IPS-15b (cell line): Measurements from ENCODE around the gene RUFY4.
A peak's percentile ranks its signal among the peaks of the same experiment; 100 is the strongest.
"Not testable (repeated sequence)": the region's sequence is repeated elsewhere in the genome, so short reads cannot be mapped to it uniquely, and the experiment has no call there.

Experiments
- H3K27me3 ChIP-seq: one replicate; pipeline ENCODE4 v1.6.1; 2013; ENCODE audit warnings: low read length; ENCODE audit not compliant: control insufficient read depth, insufficient read depth
- H3K36me3 ChIP-seq: one replicate; pipeline ENCODE4 v1.6.1; 2013; ENCODE audit warnings: low read length; ENCODE audit not compliant: control insufficient read depth, insufficient read depth
- H3K4me1 ChIP-seq: one replicate; pipeline ENCODE4 v1.6.1; 2013; ENCODE audit warnings: mild to moderate bottlenecking, low read length; ENCODE audit not compliant: control insufficient read depth, insufficient read depth
- H3K4me3 ChIP-seq: one replicate; pipeline ENCODE4 v1.5.1; 2013; ENCODE audit warnings: low read depth, low read length
- H3K9ac ChIP-seq: one replicate; pipeline ENCODE4 v1.6.1; 2013; ENCODE audit warnings: low read depth, mild to moderate bottlenecking, low read length
- H3K9me3 ChIP-seq: one replicate; pipeline ENCODE4 v1.6.1; 2013; ENCODE audit warnings: mild to moderate bottlenecking, low read length; ENCODE audit not compliant: control insufficient read depth, insufficient read depth

RUFY4 gene

DNA sequence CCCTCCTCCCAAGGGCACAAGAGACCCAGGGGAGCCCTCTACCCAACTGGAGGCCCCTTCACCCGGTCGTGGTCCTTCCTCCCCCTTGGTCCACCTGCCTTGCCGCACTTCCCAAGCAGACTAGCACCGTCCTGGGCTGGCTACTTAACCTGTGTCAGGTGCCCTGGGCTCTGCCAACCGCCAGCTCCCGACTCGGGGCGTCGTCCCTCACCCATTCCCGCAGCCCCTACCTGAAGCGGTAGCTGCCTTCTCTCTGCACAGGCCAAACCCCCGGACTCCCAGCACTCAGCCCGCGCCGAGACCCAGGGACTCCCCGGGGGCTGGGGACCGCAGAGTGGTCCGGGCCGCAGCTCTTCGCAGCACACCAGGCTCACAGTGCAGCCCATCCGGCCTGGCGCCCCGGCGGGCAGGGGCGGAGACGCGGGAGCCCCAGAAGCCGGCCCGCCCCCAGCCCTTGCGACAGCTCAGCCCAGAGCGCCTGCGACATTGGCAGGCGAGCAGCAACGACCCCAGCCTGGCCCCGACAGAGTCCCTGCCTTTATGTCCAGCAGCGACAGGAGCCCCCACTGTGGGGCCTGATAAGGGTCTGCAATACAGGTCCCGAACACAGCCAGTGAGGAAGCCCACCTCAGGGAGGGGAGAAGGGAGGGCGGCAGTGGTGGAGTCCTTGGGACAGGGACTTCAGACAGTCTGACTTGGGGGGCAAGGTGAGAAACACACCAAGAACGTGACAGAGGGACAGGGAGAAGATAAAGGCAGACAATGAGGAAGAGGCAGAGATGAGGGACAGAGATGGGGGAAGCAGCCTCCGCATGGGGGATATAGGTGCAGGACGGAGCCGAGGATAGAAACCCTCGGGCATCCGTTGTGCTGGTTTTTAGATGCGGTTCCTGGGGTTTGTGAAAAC, 35.2 kb upstream of the RUFY4 start:
- no peaks in the 10 kb centered on the region for H3K4me1 ChIP-seq
- H3K36me3 ChIP-seq: no peaks in the 10 kb centered on the region
- H3K9me3 ChIP-seq: no peaks in the 10 kb centered on the region
- peak overlapping the region; percentile 32 for H3K4me3 ChIP-seq
- no peak overlapping the region for H3K9ac ChIP-seq
- peaks cover 41% of the 10 kb centered on the region for H3K27me3 ChIP-seq

DNA sequence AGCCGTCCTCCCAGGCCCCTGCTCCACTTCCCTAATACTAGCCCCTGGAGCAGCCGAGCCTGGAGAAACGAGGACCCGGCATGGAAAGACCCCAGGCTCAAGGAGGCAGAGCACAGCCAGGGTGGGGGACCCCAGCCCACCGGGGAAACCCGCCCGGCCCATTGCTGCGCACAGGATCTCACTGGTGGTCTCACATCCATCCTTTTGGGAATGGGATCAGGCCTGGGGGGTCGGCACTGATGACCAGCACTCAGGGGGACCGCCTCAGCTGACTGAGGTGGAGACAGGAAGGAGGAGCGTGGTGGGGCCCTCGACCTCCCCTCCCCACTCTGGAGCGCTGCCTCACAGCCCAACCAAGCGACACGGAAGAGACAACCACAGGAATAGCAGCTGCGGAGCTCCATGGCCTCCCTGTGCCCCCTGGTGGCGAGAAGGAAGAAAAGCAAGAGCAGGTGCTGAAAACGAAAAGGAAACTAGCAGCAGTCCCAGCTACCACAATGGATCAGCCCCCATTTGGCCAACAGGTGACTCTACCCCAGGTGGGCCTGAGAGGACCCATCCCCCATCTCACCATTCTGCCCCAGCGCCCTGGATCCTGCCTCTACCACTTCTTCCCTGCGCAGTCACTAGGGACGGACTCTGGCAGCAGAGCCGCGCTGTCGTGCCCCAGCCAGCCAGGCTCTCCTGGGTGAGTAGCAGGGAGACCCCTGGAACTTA, 34.4 kb upstream of the RUFY4 start:
- Histone ChIP-seq H3K4me3 (peak overlapping the region; percentile 32), H3K27me3 (peaks cover 41% of the 10 kb centered on the region)
- H3K9ac ChIP-seq: not testable (repeated sequence)

DNA sequence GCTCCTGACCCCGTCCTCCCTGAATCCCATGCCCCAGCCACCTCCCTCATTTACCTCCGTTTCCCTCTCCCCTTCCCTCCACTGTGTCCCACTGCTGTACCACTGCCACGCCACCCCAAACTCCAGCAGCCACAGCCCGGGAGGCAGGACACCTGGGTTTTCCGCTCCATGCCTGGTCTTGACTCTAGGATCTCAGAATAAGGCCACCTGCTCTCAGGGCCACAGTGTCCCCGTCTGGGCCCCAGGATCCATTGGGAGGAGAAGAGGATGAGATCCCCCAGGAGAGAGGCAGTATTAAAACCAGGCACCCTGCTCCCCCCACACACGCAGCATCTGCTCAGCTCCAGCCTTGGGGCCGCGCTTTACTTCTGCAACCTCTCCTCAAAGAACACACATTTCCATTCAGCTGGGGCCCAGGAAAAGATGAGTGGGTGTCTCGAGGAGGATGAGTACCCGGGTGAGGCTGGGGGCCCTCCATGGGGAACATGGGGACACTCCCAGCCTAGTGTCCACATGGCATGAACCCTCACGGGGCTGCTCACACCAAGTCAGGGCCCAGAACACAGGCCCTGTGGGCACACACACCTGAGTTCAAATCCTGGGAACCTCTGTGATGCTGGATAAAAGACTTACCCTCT, 33.5 kb upstream of the RUFY4 start:
- no peaks in the 10 kb centered on the region for H3K4me1 ChIP-seq
- H3K36me3 ChIP-seq: no peaks in the 10 kb centered on the region
- H3K4me3 ChIP-seq: no peak overlapping the region
- no peaks in the 10 kb centered on the region for H3K9me3 ChIP-seq
- H3K27me3 ChIP-seq: peaks cover 37% of the 10 kb centered on the region
- H3K9ac ChIP-seq: no peak overlapping the region

More for the DNA sequence above, 34.4 kb upstream of the RUFY4 start:
- not testable (repeated sequence) for H3K9me3 ChIP-seq, H3K4me1 ChIP-seq, H3K36me3 ChIP-seq

GRCh38 chr2:218036371-218036770, 32.7 kb upstream of the RUFY4 start:
- Histone ChIP-seq H3K36me3 (no peaks in the 10 kb centered on the region), H3K4me1 (no peaks in the 10 kb centered on the region), H3K4me3 (no peak overlapping the region), H3K27me3 (peaks cover 32% of the 10 kb centered on the region), H3K9me3 (no peaks in the 10 kb centered on the region), H3K9ac (no peak overlapping the region)

GRCh38 chr2:218039171-218039570, 29.9 kb upstream of the RUFY4 start:
- H3K36me3 ChIP-seq: no peaks in the 10 kb centered on the region
- no peaks in the 10 kb centered on the region for H3K4me1 ChIP-seq
- H3K9me3 ChIP-seq: no peaks in the 10 kb centered on the region
- H3K4me3 ChIP-seq: no peak overlapping the region
- H3K9ac ChIP-seq: no peak overlapping the region
- peaks cover 8% of the 10 kb centered on the region for H3K27me3 ChIP-seq

DNA sequence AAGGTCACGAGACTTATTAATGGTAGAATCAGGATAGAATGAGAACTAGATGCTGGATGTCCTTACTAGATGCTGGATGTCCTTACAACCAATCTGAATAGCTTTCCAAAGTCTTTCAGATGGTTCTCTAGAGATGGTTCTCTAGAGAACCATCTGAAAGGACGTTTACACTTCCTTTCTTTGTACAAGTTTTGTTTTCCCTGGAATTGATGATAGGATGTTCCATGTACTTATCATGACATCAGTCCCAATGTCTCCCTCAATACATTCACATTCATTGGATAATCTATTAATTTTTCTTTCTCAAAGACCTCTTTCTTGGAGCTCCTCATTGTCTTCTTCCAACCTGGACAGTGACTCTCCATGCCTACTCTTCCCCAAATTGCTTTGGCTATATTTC, 28.2 kb upstream of the RUFY4 start:
- Histone ChIP-seq H3K9ac (no peak overlapping the region), H3K4me1 (no peaks in the 10 kb centered on the region), H3K36me3 (no peaks in the 10 kb centered on the region), H3K27me3 (no peaks in the 10 kb centered on the region), H3K9me3 (no peaks in the 10 kb centered on the region), H3K4me3 (no peak overlapping the region)

DNA sequence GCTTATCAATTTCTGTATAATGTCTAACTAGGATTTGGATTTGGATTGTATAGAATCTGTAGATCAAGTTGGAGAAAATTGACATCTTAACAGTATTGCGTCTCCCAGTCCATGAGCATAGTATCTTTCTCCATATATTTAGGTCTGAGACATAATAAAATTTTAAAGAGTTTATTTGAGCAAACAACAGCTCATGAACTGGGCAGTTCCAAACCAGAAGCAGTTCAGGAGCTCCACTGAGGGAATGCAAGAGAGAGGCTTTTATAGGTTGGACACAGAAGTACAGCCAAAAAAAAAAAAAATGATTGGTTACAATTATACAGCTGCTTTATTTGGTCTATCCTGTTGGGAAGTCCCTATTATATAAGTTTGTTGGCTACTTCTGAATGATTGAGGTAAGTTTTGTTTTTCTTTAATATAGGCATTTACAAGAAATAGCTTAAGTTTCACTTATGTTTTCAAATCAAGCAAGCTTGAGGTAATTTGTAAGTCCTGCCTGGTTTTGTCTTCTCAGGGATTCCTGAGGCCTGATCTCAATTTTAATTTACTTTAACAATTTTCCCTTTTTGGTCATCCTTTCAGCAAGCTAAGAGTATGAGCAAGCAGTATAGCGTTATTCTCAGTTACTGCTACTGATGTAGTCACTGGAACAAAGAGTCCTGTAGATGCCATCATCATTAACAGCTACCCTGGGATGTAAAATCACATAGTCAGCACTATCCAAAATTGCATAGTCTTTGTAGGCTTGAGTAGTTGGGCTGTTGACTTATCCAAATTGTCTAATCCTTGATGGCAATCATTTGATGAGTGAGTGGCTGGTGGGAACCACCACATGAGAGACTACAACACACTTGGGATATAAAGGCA, 27.5 kb upstream of the RUFY4 start:
- H3K9ac ChIP-seq: no peak overlapping the region
- no peaks in the 10 kb centered on the region for H3K4me1 ChIP-seq
- H3K9me3 ChIP-seq: no peaks in the 10 kb centered on the region

GRCh38 chr2:218043100-218043499, 26.0 kb upstream of the RUFY4 start:
- no peaks in the 10 kb centered on the region for H3K4me1 ChIP-seq
- H3K27me3 ChIP-seq: no peaks in the 10 kb centered on the region
- H3K36me3 ChIP-seq: no peaks in the 10 kb centered on the region
- H3K9me3 ChIP-seq: no peaks in the 10 kb centered on the region
- no peak overlapping the region for H3K9ac ChIP-seq
- H3K4me3 ChIP-seq: no peak overlapping the region

More for the DNA sequence above, 27.5 kb upstream of the RUFY4 start:
- Histone ChIP-seq H3K4me3 (no peak overlapping the region), H3K36me3 (no peaks in the 10 kb centered on the region), H3K27me3 (no peaks in the 10 kb centered on the region)

DNA sequence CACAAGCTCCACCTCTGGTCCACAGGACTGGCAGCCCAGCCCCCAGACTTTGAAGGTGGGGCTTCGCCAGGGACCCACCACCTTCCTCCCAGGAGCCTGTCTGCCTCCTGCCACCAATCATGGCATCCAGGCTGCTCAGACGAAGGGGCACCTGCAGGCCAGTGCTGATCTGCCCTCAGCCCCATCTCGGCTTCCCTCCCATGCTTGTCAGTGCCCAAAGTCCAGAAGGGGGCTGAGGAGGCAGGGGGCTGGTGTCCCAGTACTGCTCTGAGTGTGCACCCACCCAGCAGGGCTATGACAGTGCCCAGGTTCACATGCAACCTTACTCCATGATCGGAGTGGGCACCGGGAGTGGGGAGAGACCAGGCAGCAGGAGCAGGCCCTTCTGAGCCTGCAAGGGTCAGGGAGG, 25.3 kb upstream of the RUFY4 start:
- H3K36me3 ChIP-seq: no peaks in the 10 kb centered on the region
- no peaks in the 10 kb centered on the region for H3K9me3 ChIP-seq
- no peak overlapping the region for H3K4me3 ChIP-seq
- H3K27me3 ChIP-seq: no peaks in the 10 kb centered on the region
- H3K4me1 ChIP-seq: no peaks in the 10 kb centered on the region
- H3K9ac ChIP-seq: no peak overlapping the region

- not testable (repeated sequence) for H3K36me3 ChIP-seq, H3K9ac ChIP-seq, H3K9me3 ChIP-seq, H3K27me3 ChIP-seq, H3K4me3 ChIP-seq, H3K4me1 ChIP-seq
Observed at GRCh38 chr2:218044599-218044998, 24.5 kb upstream of the RUFY4 start.

DNA sequence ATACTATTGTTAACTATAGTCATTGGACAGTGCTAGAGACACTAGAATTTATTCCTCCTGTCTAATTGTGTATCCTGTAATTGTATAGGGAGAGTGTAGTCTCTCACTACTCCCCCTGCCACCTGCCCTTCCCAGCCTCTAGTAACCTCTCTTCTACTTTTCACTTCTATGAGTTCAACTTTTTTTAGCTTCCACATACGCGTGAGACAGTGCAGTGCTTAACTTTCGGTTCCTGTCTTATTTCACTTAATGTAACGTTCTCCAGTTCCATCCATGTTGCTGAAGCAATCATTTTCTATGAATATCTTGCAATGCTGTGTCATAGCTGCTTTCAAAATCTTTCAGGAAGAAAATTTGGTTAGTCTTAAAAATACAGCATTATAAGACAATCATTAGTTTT, 22.8 kb upstream of the RUFY4 start:
- Histone ChIP-seq H3K4me3 (no peak overlapping the region), H3K4me1 (no peaks in the 10 kb centered on the region), H3K9ac (no peak overlapping the region), H3K9me3 (no peaks in the 10 kb centered on the region), H3K36me3 (no peaks in the 10 kb centered on the region), H3K27me3 (no peaks in the 10 kb centered on the region)
